Measurements from ENCODE around the gene STK4.

The STK4 gene

GRCh38 chr20:45097485-45098102 is 131.3 kb downstream of the STK4 start:
- peak; percentile 47 for TF ChIP-seq CTCF (IDR thresholded peaks at IDR 0.05; ENCODE audit: control extremely low read depth, extremely low read depth, low read depth, missing control alignments)
- ChIA-PET CTCF (interaction anchor here (0.6 to 11.4 kb wide), 16 partner anchors 12 to 674 kb away, joined by 3 to 183 read pairs (median 14); partner anchors contain the start of gene WFDC5), POLR2A (no interaction called here)
- DNase-seq (ENCODE audit: extremely low spot score): peak; percentile 48

DNA sequence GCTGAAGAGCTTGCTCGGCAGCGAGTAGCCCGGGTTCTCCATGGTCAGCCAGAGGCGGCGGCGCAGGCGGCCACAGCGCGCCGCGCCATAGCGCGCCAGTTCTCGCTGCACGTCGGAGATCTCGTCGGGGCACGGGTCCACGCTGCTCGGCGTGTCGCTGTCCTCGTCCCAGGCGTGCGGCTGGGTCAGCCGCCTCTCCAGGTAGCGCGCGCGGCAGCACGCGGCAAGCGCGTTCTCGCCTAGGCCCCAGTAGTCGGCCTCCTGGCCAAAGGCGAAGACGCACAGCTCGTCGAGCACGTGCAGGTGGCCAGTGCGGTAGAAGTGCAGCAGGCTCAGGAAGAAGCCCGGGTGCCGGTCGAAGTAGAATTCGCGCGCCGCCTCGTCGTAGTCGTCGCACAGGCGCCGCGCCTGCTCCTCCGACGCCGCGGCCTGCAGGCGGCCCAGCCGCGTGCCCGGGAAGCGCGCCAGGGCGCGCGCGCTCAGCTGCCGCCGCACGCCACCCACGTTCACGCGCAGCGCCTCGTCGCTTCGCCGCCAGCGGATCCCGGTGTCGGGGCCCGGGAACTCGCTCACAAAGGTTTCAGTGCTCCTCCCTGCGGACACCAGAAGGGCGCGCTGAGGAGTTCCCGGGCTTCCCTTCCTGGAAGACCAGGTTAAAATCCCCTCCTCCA is 131.9 kb downstream of the STK4 start:
- TF ChIP-seq CTCF (IDR thresholded peaks at IDR 0.05; ENCODE audit: control extremely low read depth, extremely low read depth, low read depth, missing control alignments): no peak
- POLR2A ChIA-PET: no interaction called here
- CTCF ChIA-PET: interaction anchor here (0.6 to 11.4 kb wide), 4 partner anchors 12 to 415 kb away, joined by 3 to 183 read pairs (median 36); partner anchors contain the start of gene WFDC5
- DNase-seq (ENCODE audit: extremely low spot score): no peak

DNA sequence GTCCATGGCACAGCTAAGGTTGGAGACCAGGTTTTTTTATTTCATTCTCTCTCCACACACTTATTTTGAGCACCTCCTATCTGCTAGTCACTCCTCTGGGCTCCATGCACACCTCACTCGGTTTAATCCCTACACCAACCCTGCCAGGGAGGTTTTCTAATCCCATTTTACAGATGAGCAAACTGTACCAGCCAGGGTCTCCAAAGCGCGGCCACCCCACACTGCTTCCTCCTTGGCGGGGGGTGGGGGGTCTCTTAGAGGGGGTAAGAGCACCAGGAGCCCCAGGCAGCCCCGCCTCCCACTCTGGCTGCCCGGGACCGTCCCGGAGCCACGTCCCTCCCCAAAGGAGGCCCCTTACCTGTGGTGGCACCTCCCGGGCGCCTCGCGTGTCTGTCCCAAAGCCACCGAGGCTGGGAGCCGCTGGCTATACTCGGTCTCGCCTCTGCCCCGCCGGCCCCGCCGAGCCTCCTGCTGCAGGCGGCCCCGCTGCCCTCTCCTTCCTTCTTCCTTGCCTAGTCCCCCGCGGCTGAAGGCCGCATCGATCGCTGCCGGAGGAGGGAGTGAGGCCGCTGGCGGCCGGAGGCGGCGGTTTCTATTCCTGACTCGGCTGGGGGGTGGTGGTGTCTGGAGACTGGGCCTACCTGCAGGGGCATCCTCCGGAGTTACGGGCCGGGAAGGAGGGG is 134.4 kb downstream of the STK4 start, which contains the start of gene KCNS1:
KCNS1 (minus strand) TSS at position 565 of the 683 bp plus-strand sequence. CDS start 1,891 bp downstream, outside the sequence.
- ChIA-PET POLR2A (no interaction called here), CTCF (interaction anchor here (0.6 to 11.4 kb wide), 6 partner anchors 9 to 353 kb away, joined by 4 to 183 read pairs (median 9); partner anchors contain the start of gene WFDC5)
- no peak for TF ChIP-seq CTCF (IDR thresholded peaks at IDR 0.05; ENCODE audit: control extremely low read depth, extremely low read depth, low read depth, missing control alignments)
- no peak for DNase-seq (ENCODE audit: extremely low spot score)

DNA sequence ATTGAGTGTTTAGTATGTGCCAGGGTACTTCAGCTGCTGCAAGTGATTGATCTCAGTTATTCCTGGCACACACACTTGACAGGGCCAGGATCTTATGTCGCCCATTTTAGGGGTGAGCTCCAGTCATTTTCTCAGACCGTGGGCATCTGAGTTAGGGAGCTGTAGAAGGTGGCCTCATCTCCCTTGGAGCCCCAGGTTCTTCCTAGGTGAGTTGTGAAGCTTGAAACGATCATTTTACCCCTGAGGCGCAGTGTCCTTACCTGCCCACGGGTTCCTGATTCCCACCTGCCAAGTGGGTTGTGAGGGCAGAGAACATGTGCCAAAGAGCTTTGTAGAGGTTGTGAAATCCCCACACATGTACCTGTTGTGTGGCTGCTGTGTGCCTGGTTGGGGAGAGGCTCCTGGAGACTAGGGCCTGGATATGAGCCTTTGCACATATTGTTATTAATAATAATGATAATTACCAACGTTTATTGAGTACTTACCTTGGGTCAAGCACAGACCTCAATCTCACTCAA is 135.1 kb downstream of the STK4 start:
- TF ChIP-seq CTCF (IDR thresholded peaks at IDR 0.05; ENCODE audit: control extremely low read depth, extremely low read depth, low read depth, missing control alignments): no peak
- no peak for DNase-seq (ENCODE audit: extremely low spot score)
- POLR2A ChIA-PET: no interaction called here
- CTCF ChIA-PET: interaction anchor here (2.2 to 11.4 kb wide), 4 partner anchors 9 to 191 kb away, joined by 7 to 183 read pairs (median 40); partner anchors contain the start of gene WFDC5

GRCh38 chr20:45103072-45103471 is 136.8 kb downstream of the STK4 start:
- CTCF ChIA-PET: interaction anchor here (2.4 to 4.7 kb wide), 2 partner anchors 9 to 188 kb away, joined by 16 to 17 read pairs; no protein-coding TSS in a partner anchor

More at GRCh38 chr20:45103072-45103471, 136.8 kb downstream of the STK4 start:
- no peak for DNase-seq (ENCODE audit: extremely low spot score)
- POLR2A ChIA-PET: no interaction called here
- TF ChIP-seq CTCF (IDR thresholded peaks at IDR 0.05; ENCODE audit: control extremely low read depth, extremely low read depth, low read depth, missing control alignments): no peak

Measured in GM10248 (cell line).